ENCODE data around the gene NHSL2.

The NHSL2 gene

GRCh38 chrX:72002875-72003274 lies 92.2 kb downstream of the NHSL2 start:
- Histone ChIP-seq H3K9ac (ENCODE audit: insufficient read length, low read depth) (no peak overlapping the region), H3K27me3 (ENCODE audit: insufficient read depth, insufficient read length) (no peaks in the 10 kb centered on the region), H3K4me1 (ENCODE audit: insufficient read depth, insufficient read length) (peaks cover 5% of the 10 kb centered on the region), H3K36me3 (ENCODE audit: insufficient read depth, insufficient read length, low read length) (no peaks in the 10 kb centered on the region), H3K9me3 (ENCODE audit: insufficient read depth, low read length) (no peaks in the 10 kb centered on the region), H3K4me3 (ENCODE audit: insufficient read length, low read depth) (no peak overlapping the region)
- no peak for DNase-seq (ENCODE audit: low read depth, low spot score)
- TF ChIP-seq SUZ12 (IDR thresholded peaks at IDR 0.05; ENCODE audit: extremely low read depth, insufficient read depth, insufficient read length) (no peak), YY1 (IDR thresholded peaks at IDR 0.05; ENCODE audit: insufficient read depth, insufficient read length) (no peak)

GRCh38 chrX:72003811-72004750 lies 93.4 kb downstream of the NHSL2 start:
- peaks cover 3% of the 10 kb centered on the region for H3K36me3 ChIP-seq (ENCODE audit: insufficient read depth, insufficient read length, low read length)
- no peak overlapping the region for H3K9ac ChIP-seq (ENCODE audit: insufficient read length, low read depth)
- no peak overlapping the region for H3K4me3 ChIP-seq (ENCODE audit: insufficient read length, low read depth)
- H3K9me3 ChIP-seq (ENCODE audit: insufficient read depth, low read length): no peaks in the 10 kb centered on the region
- peak; percentile 58 for DNase-seq (ENCODE audit: low read depth, low spot score)
- H3K4me1 ChIP-seq (ENCODE audit: insufficient read depth, insufficient read length): peaks cover 2% of the 10 kb centered on the region
- H3K27me3 ChIP-seq (ENCODE audit: insufficient read depth, insufficient read length): no peaks in the 10 kb centered on the region
- TF ChIP-seq YY1 (IDR thresholded peaks at IDR 0.05; ENCODE audit: insufficient read depth, insufficient read length): no peak
- TF ChIP-seq ZNF274 (IDR thresholded peaks at IDR 0.05; ENCODE audit: low read depth, low read length): no peak
- TF ChIP-seq SUZ12 (IDR thresholded peaks at IDR 0.05; ENCODE audit: extremely low read depth, insufficient read depth, insufficient read length): no peak

GRCh38 chrX:72005046-72005445 lies 94.4 kb downstream of the NHSL2 start:
- H3K36me3 ChIP-seq (ENCODE audit: insufficient read depth, insufficient read length, low read length): peaks cover 12% of the 10 kb centered on the region
- no peak for DNase-seq (ENCODE audit: low read depth, low spot score)
- peaks cover 2% of the 10 kb centered on the region for H3K4me1 ChIP-seq (ENCODE audit: insufficient read depth, insufficient read length)
- TF ChIP-seq ZNF274 (IDR thresholded peaks at IDR 0.05; ENCODE audit: low read depth, low read length) (no peak), SUZ12 (IDR thresholded peaks at IDR 0.05; ENCODE audit: extremely low read depth, insufficient read depth, insufficient read length) (no peak), YY1 (IDR thresholded peaks at IDR 0.05; ENCODE audit: insufficient read depth, insufficient read length) (no peak)
- H3K27me3 ChIP-seq (ENCODE audit: insufficient read depth, insufficient read length): no peaks in the 10 kb centered on the region
- no peak overlapping the region for H3K4me3 ChIP-seq (ENCODE audit: insufficient read length, low read depth)
- H3K9me3 ChIP-seq (ENCODE audit: insufficient read depth, low read length): no peaks in the 10 kb centered on the region
- H3K9ac ChIP-seq (ENCODE audit: insufficient read length, low read depth): no peak overlapping the region

GRCh38 chrX:72006461-72006860 lies 95.8 kb downstream of the NHSL2 start:
- no peak for DNase-seq (ENCODE audit: low read depth, low spot score)
- TF ChIP-seq YY1 (IDR thresholded peaks at IDR 0.05; ENCODE audit: insufficient read depth, insufficient read length) (no peak), SUZ12 (IDR thresholded peaks at IDR 0.05; ENCODE audit: extremely low read depth, insufficient read depth, insufficient read length) (no peak), ZNF274 (IDR thresholded peaks at IDR 0.05; ENCODE audit: low read depth, low read length) (no peak)
- Histone ChIP-seq H3K4me1 (ENCODE audit: insufficient read depth, insufficient read length) (peaks cover 2% of the 10 kb centered on the region), H3K4me3 (ENCODE audit: insufficient read length, low read depth) (no peak overlapping the region), H3K36me3 (ENCODE audit: insufficient read depth, insufficient read length, low read length) (peaks cover 22% of the 10 kb centered on the region), H3K9me3 (ENCODE audit: insufficient read depth, low read length) (no peaks in the 10 kb centered on the region), H3K9ac (ENCODE audit: insufficient read length, low read depth) (no peak overlapping the region), H3K27me3 (ENCODE audit: insufficient read depth, insufficient read length) (no peaks in the 10 kb centered on the region)

GRCh38 chrX:72009731-72010130 lies 99.1 kb downstream of the NHSL2 start:
- Histone ChIP-seq H3K4me1 (ENCODE audit: insufficient read depth, insufficient read length) (no peaks in the 10 kb centered on the region), H3K4me3 (ENCODE audit: insufficient read length, low read depth) (no peak overlapping the region), H3K36me3 (ENCODE audit: insufficient read depth, insufficient read length, low read length) (peaks cover 22% of the 10 kb centered on the region), H3K9ac (ENCODE audit: insufficient read length, low read depth) (no peak overlapping the region), H3K27me3 (ENCODE audit: insufficient read depth, insufficient read length) (no peaks in the 10 kb centered on the region), H3K9me3 (ENCODE audit: insufficient read depth, low read length) (no peaks in the 10 kb centered on the region)
- TF ChIP-seq YY1 (IDR thresholded peaks at IDR 0.05; ENCODE audit: insufficient read depth, insufficient read length): no peak
- no peak for TF ChIP-seq ZNF274 (IDR thresholded peaks at IDR 0.05; ENCODE audit: low read depth, low read length)
- TF ChIP-seq SUZ12 (IDR thresholded peaks at IDR 0.05; ENCODE audit: extremely low read depth, insufficient read depth, insufficient read length): no peak
- DNase-seq (ENCODE audit: low read depth, low spot score): no peak

GRCh38 chrX:72011734-72012133 lies 101.1 kb downstream of the NHSL2 start:
- no peak for DNase-seq (ENCODE audit: low read depth, low spot score)
- TF ChIP-seq YY1 (IDR thresholded peaks at IDR 0.05; ENCODE audit: insufficient read depth, insufficient read length) (no peak), ZNF274 (IDR thresholded peaks at IDR 0.05; ENCODE audit: low read depth, low read length) (no peak), SUZ12 (IDR thresholded peaks at IDR 0.05; ENCODE audit: extremely low read depth, insufficient read depth, insufficient read length) (no peak)
- Histone ChIP-seq H3K9ac (ENCODE audit: insufficient read length, low read depth) (no peak overlapping the region), H3K4me3 (ENCODE audit: insufficient read length, low read depth) (no peak overlapping the region), H3K36me3 (ENCODE audit: insufficient read depth, insufficient read length, low read length) (peaks cover 23% of the 10 kb centered on the region), H3K4me1 (ENCODE audit: insufficient read depth, insufficient read length) (no peaks in the 10 kb centered on the region), H3K27me3 (ENCODE audit: insufficient read depth, insufficient read length) (no peaks in the 10 kb centered on the region), H3K9me3 (ENCODE audit: insufficient read depth, low read length) (no peaks in the 10 kb centered on the region)

GRCh38 chrX:72015383-72015782 lies 104.7 kb downstream of the NHSL2 start:
- Histone ChIP-seq H3K4me1 (ENCODE audit: insufficient read depth, insufficient read length) (peaks cover 2% of the 10 kb centered on the region), H3K9me3 (ENCODE audit: insufficient read depth, low read length) (no peaks in the 10 kb centered on the region), H3K27me3 (ENCODE audit: insufficient read depth, insufficient read length) (peaks cover 14% of the 10 kb centered on the region), H3K36me3 (ENCODE audit: insufficient read depth, insufficient read length, low read length) (peaks cover 11% of the 10 kb centered on the region), H3K9ac (ENCODE audit: insufficient read length, low read depth) (no peak overlapping the region), H3K4me3 (ENCODE audit: insufficient read length, low read depth) (no peak overlapping the region)
- no peak for DNase-seq (ENCODE audit: low read depth, low spot score)
- TF ChIP-seq YY1 (IDR thresholded peaks at IDR 0.05; ENCODE audit: insufficient read depth, insufficient read length) (no peak), ZNF274 (IDR thresholded peaks at IDR 0.05; ENCODE audit: low read depth, low read length) (no peak)

Measured in NT2/D1 (cell line).